Esophagus squamous epithelium (tissue), 5 donors: ENCODE results near the gene CNTD1. TPM values are rescaled to one million over a fixed set of nuclear protein-coding genes. Genes with fewer than 3 reads are reported as not detected.

Source experiments
- DNase-seq: peaks from one replicate; lab custom pipeline; 2025; lab: John Stamatoyannopoulos, UW
- H3K27ac ChIP-seq, 4 donors: fragments of 200-600 bp; sonication (generic); one replicate each; pipeline ENCODE4 v1.5.1; 2016 to 2019; ENCODE audit warnings: mild to moderate bottlenecking in 1 of 4
- H3K27me3 ChIP-seq, 4 donors: fragments of 200-600 bp; sonication (generic); 1 replicate in 3 of 4; 2 replicates in 1 of 4; pipeline versions ENCODE4 v1.5.1 to v1.6.0; 2017 to 2021; ENCODE audit warnings: antibody characterized with exemption in 1 of 4
- H3K36me3 ChIP-seq, 3 donors: fragments of 200-600 bp; sonication (generic); one replicate each; pipeline ENCODE4 v1.5.1; 2016 to 2019
- H3K4me1 ChIP-seq, 3 donors: fragments of 200-600 bp; sonication (generic); one replicate each; pipeline ENCODE4 v1.5.1; 2017 to 2019
- H3K4me3 ChIP-seq, 4 donors: fragments of 200-600 bp; sonication (generic); 1 replicate in 3 of 4; 2 replicates in 1 of 4; pipeline ENCODE4 v1.5.1; 2016 to 2019; ENCODE audit warnings: mild to moderate bottlenecking in 2 of 4, moderate library complexity in 1 of 4
- H3K9me3 ChIP-seq, 3 donors: fragments of 200-600 bp; sonication (generic); one replicate each; pipeline ENCODE4 v1.5.1; 2016 to 2019
- POLR2A ChIP-seq, 4 donors: fragments of 450-650 bp; IDR thresholded peaks; one replicate each; pipeline ENCODE4 v1.6.1; 2017; ENCODE audit warnings: antibody characterized with exemption in 4 of 4, mild to moderate bottlenecking in 4 of 4, moderate library complexity in 3 of 4
- WGBS, 2 donors: methylation state at CpG; one replicate each; pipeline ENCODE4 v1.1.5; 2018; 5-methylcytosine and 5-hydroxymethylcytosine counted together
- intact Hi-C: fragments of 100-400 bp; cut with DNase I; formaldehyde crosslinking; loops from one replicate; pipeline ENCODE4 v1.15.0; 2022
- total RNA-seq, 4 donors: library from RNA; depleted of rRNA; stranded (reverse); fragments of >200 nt; gene quantifications; one replicate each; pipeline ENCODE4 v1.1.0, GENCODE V29; 2016
- TF ChIP-seq, protein P1 (sequence below), 6 experiments: fragments of 450-650 bp in 4 of 6; fragments of 200-600 bp in 2 of 6; sonication (generic) in 2 of 6; IDR thresholded peaks; one replicate each; pipeline ENCODE4 v1.5.1; 2016 to 2019; ENCODE audit warnings: antibody characterized with exemption in 6 of 6, mild to moderate bottlenecking in 4 of 6, moderate library complexity in 4 of 6
- donor health status: DM: yes; HTN: yes; CAD: no.

CNTD1 gene
- total RNA-seq, 4 donors from 2014 or later: not detected

DNA sequence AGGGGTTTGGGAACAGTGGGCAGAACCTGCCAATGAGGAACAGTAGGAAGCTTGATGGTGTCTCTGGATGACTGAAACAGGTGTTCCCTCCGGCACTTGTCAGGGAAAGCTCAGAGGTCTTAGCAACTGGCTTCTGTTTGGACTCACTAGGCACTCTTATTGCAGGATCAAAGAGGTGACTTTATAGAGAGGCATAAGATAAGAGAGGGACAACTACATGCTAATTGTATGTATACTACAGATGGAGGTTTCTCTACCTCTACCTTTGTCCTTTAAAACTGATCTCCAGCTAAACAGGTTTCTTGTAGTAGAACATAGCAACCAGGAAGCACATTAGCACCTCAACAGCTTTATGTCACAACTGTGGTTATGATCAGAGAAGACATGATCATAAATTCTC, 7.6 kb downstream of the CNTD1 start:
- Histone ChIP-seq H3K27ac (no peak overlapping the region), H3K4me1 (no peaks in the 10 kb centered on the region), H3K4me3 (no peak overlapping the region), H3K9me3 (no peaks in the 10 kb centered on the region), H3K27me3 (no peaks in the 10 kb centered on the region), H3K36me3 (peaks cover 0 to 32% (median 5%) of the 10 kb centered on the region in 3 donors)
- intact Hi-C loops: no loop called here
- no peak for DNase-seq
- WGBS, 2 donors: 77 to 95% methylated on average over 1 of the region's 1 CpG
- TF ChIP-seq, protein P1, sequence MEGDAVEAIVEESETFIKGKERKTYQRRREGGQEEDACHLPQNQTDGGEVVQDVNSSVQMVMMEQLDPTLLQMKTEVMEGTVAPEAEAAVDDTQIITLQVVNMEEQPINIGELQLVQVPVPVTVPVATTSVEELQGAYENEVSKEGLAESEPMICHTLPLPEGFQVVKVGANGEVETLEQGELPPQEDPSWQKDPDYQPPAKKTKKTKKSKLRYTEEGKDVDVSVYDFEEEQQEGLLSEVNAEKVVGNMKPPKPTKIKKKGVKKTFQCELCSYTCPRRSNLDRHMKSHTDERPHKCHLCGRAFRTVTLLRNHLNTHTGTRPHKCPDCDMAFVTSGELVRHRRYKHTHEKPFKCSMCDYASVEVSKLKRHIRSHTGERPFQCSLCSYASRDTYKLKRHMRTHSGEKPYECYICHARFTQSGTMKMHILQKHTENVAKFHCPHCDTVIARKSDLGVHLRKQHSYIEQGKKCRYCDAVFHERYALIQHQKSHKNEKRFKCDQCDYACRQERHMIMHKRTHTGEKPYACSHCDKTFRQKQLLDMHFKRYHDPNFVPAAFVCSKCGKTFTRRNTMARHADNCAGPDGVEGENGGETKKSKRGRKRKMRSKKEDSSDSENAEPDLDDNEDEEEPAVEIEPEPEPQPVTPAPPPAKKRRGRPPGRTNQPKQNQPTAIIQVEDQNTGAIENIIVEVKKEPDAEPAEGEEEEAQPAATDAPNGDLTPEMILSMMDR (IDR thresholded peaks at IDR 0.05): no peak
- TF ChIP-seq POLR2A (IDR thresholded peaks at IDR 0.05): no peak

DNA sequence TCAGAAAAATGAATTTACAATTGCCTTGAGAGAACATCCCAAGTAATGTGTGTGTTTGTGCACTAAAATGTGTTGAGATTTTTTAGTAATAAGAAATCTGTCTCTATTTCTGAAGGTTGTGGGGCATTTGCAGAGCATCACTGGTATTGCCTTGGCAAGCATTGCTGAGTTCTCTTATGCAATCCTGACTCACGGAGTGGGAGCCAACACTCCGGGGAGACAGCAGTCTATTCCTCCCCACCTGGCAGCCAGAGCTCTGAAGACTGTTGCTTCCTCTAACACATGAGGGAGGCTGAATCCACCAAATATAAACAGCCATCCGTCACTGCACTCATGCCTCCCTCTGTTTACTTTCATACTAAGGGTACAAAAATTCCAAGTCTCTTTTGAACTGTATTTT, 10.6 kb downstream of the CNTD1 start:
- intact Hi-C loops: no loop called here
- WGBS, 2 donors: 20 to 23% methylated on average over 3 of the region's 3 CpGs
- no peaks in the 10 kb centered on the region for H3K9me3 ChIP-seq
- TF ChIP-seq POLR2A (IDR thresholded peaks at IDR 0.05): no peak
- TF ChIP-seq, protein P1 (IDR thresholded peaks at IDR 0.05): no peak
- H3K27me3 ChIP-seq: no peaks in the 10 kb centered on the region
- no peak for DNase-seq
- H3K4me3 ChIP-seq: no peak overlapping the region
- H3K27ac ChIP-seq: peak overlapping the region in 2 of 4 donors; percentile 10 to 14
- no peaks in the 10 kb centered on the region for H3K4me1 ChIP-seq
- peaks cover 4 to 61% (median 13%) of the 10 kb centered on the region in 3 donors for H3K36me3 ChIP-seq

DNA sequence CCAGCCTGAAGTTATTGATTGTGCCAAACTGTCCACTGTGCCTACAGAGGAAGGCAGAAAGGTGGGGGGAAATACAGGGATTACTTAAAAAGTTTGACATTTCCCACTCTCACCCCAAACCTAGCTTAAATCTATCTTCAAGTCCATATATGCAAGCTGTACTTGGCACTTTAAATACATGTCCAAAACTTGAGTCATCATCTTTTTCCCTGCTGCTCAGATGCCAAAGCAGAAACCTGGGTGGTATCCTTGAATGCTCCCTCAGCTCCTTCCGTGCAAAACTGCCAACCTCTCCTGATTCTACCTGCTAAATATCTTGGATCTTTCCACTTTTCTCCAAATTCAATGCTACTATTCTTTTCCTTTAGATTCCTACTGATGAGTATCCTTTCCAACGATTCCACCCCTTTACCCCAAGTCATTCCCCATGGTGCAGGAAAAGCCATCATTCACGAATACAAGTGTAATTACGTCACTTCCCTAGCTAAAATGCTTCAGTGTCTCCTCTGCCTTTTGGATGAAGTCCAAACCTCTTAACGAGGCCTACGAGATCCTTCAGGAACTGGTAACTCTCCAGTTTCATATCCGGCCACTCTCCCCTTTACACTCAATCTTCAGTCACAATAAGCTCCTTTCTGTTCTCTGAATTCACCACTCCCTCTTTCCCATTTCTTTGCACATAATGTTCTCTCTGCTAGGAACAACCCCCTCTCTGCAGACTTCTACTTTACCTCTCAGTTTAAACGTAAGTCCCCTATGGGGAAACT, 16.2 kb downstream of the CNTD1 start:
- TF ChIP-seq, protein P1 (IDR thresholded peaks at IDR 0.05): no peak
- no peak for TF ChIP-seq POLR2A (IDR thresholded peaks at IDR 0.05)
- Histone ChIP-seq H3K27ac (no peak overlapping the region), H3K36me3 (peaks cover 18 to 99% (median 48%) of the 10 kb centered on the region in 3 donors), H3K4me1 (no peaks in the 10 kb centered on the region), H3K27me3 (no peaks in the 10 kb centered on the region), H3K4me3 (no peak overlapping the region), H3K9me3 (no peaks in the 10 kb centered on the region)
- DNase-seq: no peak
- intact Hi-C loops: loop anchor here (10.0 kb wide), 1 partner anchor 100 kb away; no protein-coding TSS in a partner anchor
- 62 to 65% methylated on average over 8 of the region's 8 CpGs for WGBS, 2 donors

DNA sequence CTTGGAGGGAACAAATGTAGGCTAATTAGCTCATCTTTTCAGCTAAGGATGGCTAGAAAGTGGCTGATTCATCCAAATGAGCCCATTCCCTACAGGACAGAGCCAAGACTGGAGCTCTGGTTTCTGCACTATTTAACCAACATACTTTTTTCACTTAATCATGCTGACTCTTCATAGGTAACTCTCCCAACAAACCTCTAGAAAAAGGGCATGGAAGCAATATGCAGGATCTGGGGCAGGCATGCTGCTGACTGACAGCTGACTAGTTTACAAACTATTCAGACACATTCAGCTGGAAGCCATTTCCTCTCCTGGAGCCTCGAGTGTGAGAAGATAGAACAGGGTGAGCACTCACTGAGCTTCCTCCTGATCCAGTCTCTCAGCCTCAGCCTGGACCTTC, 19.2 kb downstream of the CNTD1 start:
- Histone ChIP-seq H3K27ac (no peak overlapping the region), H3K36me3 (peaks cover 18 to 99% (median 38%) of the 10 kb centered on the region in 3 donors), H3K4me3 (no peak overlapping the region), H3K9me3 (no peaks in the 10 kb centered on the region), H3K27me3 (no peaks in the 10 kb centered on the region), H3K4me1 (peaks cover 3 to 11% (median 6%) of the 10 kb centered on the region in 3 donors)
- intact Hi-C loops: loop anchor here (10.0 kb wide), 1 partner anchor 103 kb away; no protein-coding TSS in a partner anchor
- DNase-seq: no peak
- WGBS, 2 donors: 46 to 67% methylated on average over 1 of the region's 1 CpG
- TF ChIP-seq POLR2A (IDR thresholded peaks at IDR 0.05): no peak
- TF ChIP-seq, protein P1 (IDR thresholded peaks at IDR 0.05): no peak

GRCh38 chr17:42818379-42818778, 19.7 kb downstream of the CNTD1 start:
- Histone ChIP-seq H3K4me3 (no peak overlapping the region), H3K9me3 (no peaks in the 10 kb centered on the region), H3K4me1 (peaks cover 8 to 16% (median 11%) of the 10 kb centered on the region in 3 donors), H3K36me3 (peaks cover 18 to 94% (median 38%) of the 10 kb centered on the region in 3 donors), H3K27me3 (no peaks in the 10 kb centered on the region), H3K27ac (no peak overlapping the region)
- TF ChIP-seq POLR2A (IDR thresholded peaks at IDR 0.05): no peak
- TF ChIP-seq, protein P1 (IDR thresholded peaks at IDR 0.05): no peak
- no peak for DNase-seq
- WGBS, 2 donors: 85 to 89% methylated on average over 3 to 4 of the region's 5 CpGs
- intact Hi-C loops: loop anchor here (10.0 kb wide), 1 partner anchor 104 kb away; no protein-coding TSS in a partner anchor
